Measurements from ENCODE around the gene GSG1.

Gene GSG1

DNA sequence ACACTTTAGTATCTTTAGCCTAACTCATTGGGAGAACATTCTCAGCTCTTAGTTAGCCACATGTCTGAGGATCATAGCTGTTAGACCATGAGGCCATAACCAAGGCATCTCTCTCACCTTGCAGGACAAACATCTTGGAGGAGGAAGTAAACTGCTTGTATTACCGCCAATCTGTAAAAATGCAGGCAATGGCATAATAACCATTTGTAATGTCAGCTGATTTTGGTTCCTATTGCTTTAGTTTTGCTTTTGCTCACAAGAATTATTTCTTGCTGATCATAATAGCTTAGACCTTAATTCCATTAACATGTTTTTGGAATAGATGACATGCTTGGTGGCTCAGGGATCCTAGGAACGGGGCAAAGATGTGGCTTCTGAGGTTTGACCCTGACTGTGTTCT is 16.4 kb upstream of the GSG1 start:
- TF ChIP-seq CTCF (IDR thresholded peaks at IDR 0.05) = no peak

DNA sequence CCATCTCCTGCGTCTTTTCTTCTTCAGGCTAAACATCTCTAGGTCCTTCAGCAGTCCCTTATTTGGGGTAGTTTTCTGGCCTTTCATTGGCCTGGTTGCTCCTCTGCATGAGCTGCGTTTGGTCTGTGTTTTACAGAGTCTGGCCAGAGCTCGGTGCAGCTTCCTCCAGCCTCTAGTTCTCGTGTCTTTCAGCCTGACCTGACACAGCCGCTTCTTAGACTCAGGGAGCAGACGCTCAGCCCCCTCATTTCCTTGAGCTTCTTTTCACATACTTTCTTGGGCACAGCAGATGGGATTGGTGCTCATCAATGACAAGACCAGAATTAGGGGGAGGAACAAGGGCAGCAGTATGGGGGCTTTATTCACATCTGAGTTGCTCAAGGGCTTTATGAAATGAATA is 13.6 kb upstream of the GSG1 start:
- no peak for TF ChIP-seq CTCF (IDR thresholded peaks at IDR 0.05)

GRCh38 chr12:13116259-13116658 is 12.8 kb upstream of the GSG1 start:
- no peak for TF ChIP-seq CTCF (IDR thresholded peaks at IDR 0.05)

- no peak for TF ChIP-seq CTCF (IDR thresholded peaks at IDR 0.05)
Observed at GRCh38 chr12:13114251-13115052, 11.0 kb upstream of the GSG1 start.

DNA sequence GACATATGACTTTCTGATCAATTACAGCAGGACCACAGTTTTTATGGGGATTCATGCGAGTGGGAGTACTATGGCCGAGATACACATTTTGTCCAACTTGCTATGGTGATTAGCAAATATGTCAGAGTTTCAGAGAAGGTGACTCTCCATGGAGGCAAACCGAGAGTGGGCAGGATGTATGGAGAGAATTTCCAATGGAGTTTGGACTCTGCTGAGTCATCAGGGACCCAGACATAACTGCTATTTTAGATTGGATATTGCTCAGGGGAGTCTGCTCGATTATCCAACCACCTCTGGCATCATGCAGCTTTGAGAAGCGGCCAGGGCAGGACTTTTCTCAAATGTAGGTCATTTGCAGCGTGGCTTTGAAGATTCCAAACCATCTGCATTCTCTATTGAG is 9.5 kb upstream of the GSG1 start:
- no peak for TF ChIP-seq CTCF (IDR thresholded peaks at IDR 0.05)

GRCh38 chr12:13106666-13107065 is 3.2 kb upstream of the GSG1 start:
- no peak for TF ChIP-seq CTCF (IDR thresholded peaks at IDR 0.05)

DNA sequence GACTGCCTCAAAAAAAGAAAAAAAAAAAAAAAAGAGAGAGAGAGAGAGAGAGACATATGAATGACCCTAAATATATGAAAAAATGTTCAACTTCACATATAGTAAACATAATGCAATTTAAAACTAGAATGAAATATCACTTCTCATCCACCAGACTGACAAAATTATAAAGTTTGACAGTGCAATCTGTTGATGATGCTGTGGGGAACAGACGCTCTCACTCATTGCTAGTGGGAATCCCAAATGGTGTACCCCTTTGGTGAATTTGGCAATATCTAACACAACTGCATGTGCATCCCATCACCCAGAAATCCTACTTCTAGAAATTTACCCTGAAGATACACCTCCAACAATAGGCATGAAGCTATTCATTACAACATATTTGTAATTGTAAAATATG is 2.3 kb upstream of the GSG1 start:
- no peak for TF ChIP-seq CTCF (IDR thresholded peaks at IDR 0.05)

- no peak for TF ChIP-seq CTCF (IDR thresholded peaks at IDR 0.05)
Observed at GRCh38 chr12:13104409-13104808, 942 bp upstream of the GSG1 start.

Measured in LNCAP (cell line).